HL-60 (cell line): Measurements from ENCODE around the gene CDC42EP1.

Source experiments
- GABPA ChIP-seq: IDR thresholded peaks from 2 replicates; pipeline ENCODE4 v1.6.1; 2012; ENCODE audit warnings: low read depth
- TF ChIP-seq, protein P1 (sequence below): IDR thresholded peaks from one replicate; pipeline ENCODE4 v1.5.1; 2011; ENCODE audit warnings: low read length, control low read depth, inconsistent platforms; ENCODE audit not compliant: insufficient read depth

DNA sequence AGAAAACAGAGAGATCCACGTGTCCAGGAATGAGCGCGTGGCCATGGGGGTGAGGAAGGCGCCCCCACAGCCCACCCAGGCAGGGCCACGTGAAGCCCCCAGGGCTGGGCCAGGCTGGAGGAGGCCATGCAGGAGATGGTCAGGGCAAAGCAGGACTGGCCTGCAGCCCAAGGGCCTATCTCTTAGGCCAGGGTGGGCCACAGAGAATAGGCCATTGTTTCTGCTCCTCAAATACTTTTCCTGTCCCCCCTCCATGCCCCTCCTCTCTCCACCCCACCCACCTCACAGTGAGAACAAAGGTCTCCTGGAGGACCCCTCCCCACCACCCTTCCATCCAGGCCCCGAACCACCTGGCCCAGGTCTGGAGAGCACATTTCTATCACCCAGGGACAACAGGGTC, 8.3 kb upstream of the CDC42EP1 start:
- TF ChIP-seq, protein P1, sequence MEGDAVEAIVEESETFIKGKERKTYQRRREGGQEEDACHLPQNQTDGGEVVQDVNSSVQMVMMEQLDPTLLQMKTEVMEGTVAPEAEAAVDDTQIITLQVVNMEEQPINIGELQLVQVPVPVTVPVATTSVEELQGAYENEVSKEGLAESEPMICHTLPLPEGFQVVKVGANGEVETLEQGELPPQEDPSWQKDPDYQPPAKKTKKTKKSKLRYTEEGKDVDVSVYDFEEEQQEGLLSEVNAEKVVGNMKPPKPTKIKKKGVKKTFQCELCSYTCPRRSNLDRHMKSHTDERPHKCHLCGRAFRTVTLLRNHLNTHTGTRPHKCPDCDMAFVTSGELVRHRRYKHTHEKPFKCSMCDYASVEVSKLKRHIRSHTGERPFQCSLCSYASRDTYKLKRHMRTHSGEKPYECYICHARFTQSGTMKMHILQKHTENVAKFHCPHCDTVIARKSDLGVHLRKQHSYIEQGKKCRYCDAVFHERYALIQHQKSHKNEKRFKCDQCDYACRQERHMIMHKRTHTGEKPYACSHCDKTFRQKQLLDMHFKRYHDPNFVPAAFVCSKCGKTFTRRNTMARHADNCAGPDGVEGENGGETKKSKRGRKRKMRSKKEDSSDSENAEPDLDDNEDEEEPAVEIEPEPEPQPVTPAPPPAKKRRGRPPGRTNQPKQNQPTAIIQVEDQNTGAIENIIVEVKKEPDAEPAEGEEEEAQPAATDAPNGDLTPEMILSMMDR: no peak
- no peak for TF ChIP-seq GABPA
